T47D (cell line): ENCODE data around the gene WFIKKN1.

ENCODE experiments used
- DNase-seq, 2 experiments: peaks; one replicate each; pipeline versions ENCODE4 v3.0.0 to v3.0.0-alpha.2; 2011 to 2012; ENCODE audit warnings: low read depth in 1 of 2, low spot score in 1 of 2
- JUND ChIP-seq: IDR thresholded peaks from 2 replicates; pipeline ENCODE4 v1.6.1; 2012; ENCODE audit warnings: low read depth
- in situ Hi-C: cut with HindIII; loops from 2 replicates; pipeline ENCODE4 v1.10.0; 2016; ENCODE audit warnings: low sequenced_read_pairs, low pct_unique_long_range_greater_than_20kb

Gene WFIKKN1

GRCh38 chr16:648781-649589, 18.2 kb downstream of the WFIKKN1 start, which contains the start of gene WDR90:
Gene WDR90 (plus strand): TSS chr16:649365. CDS start chr16:649417, 52 bp downstream.
- TF ChIP-seq JUND, result no peak
- peak; percentile 91 to 98 for DNase-seq
- in situ Hi-C loops, result no loop called here

GRCh38 chr16:649631-650030, 18.8 kb downstream of the WFIKKN1 start:
- no peak for DNase-seq
- TF ChIP-seq JUND, result no peak
- in situ Hi-C loops, result no loop called here

GRCh38 chr16:651844-652243, 21.1 kb downstream of the WFIKKN1 start:
- in situ Hi-C loops, result no loop called here
- DNase-seq, result no peak
- TF ChIP-seq JUND, result no peak

- no peak for TF ChIP-seq JUND
- in situ Hi-C loops, result no loop called here
- no peak for DNase-seq
These were observed 21.9 kb downstream of the WFIKKN1 start for GRCh38 chr16:652454-653305.

- TF ChIP-seq JUND, result no peak
- in situ Hi-C loops, result no loop called here
- DNase-seq, result no peak
These were observed 23.2 kb downstream of the WFIKKN1 start for GRCh38 chr16:654034-654433.

GRCh38 chr16:657487-657886, 26.7 kb downstream of the WFIKKN1 start:
- DNase-seq, result no peak

GRCh38 chr16:658679-659571, 28.1 kb downstream of the WFIKKN1 start:
- no peak for DNase-seq
- TF ChIP-seq JUND, result no peak
- in situ Hi-C loops, result no loop called here

More at GRCh38 chr16:657487-657886, 26.7 kb downstream of the WFIKKN1 start:
- in situ Hi-C loops, result no loop called here
- TF ChIP-seq JUND, result no peak

- DNase-seq, result no peak
- no peak for TF ChIP-seq JUND
- in situ Hi-C loops, result no loop called here
These were observed 28.8 kb downstream of the WFIKKN1 start for GRCh38 chr16:659618-660017.

GRCh38 chr16:660132-660458, 29.3 kb downstream of the WFIKKN1 start:
- in situ Hi-C loops, result no loop called here

GRCh38 chr16:660459-661183, 29.8 kb downstream of the WFIKKN1 start:
- no peak for TF ChIP-seq JUND
- DNase-seq, result peak; percentile 79 to 94
- in situ Hi-C loops, result no loop called here

More at GRCh38 chr16:660132-660458, 29.3 kb downstream of the WFIKKN1 start:
- DNase-seq, result no peak
- no peak for TF ChIP-seq JUND

- DNase-seq, result no peak
- in situ Hi-C loops, result no loop called here
- no peak for TF ChIP-seq JUND
These were observed 30.5 kb downstream of the WFIKKN1 start for GRCh38 chr16:661184-661821.
